NCI-H2107 treated with DMSO at 0.1 percent for 48 hours (cell line): ENCODE data around the gene TSEN54.

ENCODE experiments used
- DNase-seq: peaks from one replicate; lab custom pipeline; 2025; ENCODE audit not compliant: unreplicated experiment; lab: John Stamatoyannopoulos, UW

The TSEN54 gene

GRCh38 chr17:75488693-75489510, 27.4 kb upstream of the TSEN54 start:
- DNase-seq, result no peak

- DNase-seq, result no peak
Observed at GRCh38 chr17:75489511-75489955, 26.8 kb upstream of the TSEN54 start.

DNA sequence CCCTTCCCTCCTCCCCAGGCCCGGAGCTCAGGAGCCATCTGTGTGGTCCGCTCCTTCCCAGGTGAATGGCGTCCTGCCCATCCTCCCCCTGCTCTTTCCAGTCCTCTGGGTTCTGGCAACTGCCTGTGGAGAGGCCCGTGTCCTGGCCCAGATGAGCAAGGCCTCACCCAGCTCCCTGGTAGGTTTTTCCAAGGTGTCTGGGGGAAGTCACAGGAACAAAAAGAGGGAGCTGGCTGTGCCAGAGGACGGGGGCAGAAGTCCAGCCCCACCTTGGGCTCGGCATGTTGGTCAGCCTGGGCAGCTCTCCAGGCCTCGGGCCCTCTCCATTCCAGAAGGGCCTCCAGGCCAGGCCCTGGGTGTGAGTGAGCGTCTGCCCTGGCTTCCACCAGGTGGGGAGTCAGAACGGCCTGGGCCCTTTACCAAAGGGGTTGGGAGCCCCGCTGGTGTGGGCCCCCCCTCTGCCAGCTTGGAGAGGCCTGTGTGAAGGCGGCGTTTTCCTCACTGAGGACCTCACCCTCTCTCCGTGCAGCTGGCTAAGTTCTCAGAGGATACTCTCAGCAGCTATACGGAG, 26.1 kb upstream of the TSEN54 start:
- no peak for DNase-seq

- no peak for DNase-seq
Observed at GRCh38 chr17:75490953-75491649, 25.2 kb upstream of the TSEN54 start.

GRCh38 chr17:75491680-75492079, 24.6 kb upstream of the TSEN54 start:
- no peak for DNase-seq

DNA sequence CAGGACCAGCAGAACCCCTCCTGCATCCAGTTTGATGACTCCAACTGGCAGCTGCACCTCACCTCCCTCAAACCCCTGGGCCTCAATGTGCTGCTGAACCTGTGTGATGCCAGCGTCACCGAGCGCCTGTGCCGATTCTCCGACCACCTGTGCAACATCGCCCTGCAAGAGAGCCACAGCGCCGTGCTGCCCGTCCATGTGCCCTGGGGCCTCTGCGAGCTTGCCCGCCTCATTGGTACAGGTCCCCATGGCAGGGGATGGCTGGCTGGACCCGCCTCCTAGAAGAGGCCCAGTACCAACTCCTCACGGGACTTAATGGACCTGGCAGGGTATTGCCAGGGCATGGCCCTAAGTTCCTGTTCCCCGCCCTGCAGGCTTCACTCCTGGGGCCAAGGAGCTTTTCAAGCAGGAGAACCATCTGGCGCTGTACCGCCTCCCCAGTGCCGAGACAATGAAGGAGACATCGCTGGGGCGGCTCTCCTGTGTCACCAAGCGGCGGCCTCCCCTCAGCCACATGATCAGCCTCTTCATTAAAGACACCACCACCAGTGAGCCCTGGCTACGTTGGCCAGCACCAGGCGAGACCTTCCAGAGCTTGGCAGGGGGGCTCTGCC, 23.7 kb upstream of the TSEN54 start:
- no peak for DNase-seq

DNA sequence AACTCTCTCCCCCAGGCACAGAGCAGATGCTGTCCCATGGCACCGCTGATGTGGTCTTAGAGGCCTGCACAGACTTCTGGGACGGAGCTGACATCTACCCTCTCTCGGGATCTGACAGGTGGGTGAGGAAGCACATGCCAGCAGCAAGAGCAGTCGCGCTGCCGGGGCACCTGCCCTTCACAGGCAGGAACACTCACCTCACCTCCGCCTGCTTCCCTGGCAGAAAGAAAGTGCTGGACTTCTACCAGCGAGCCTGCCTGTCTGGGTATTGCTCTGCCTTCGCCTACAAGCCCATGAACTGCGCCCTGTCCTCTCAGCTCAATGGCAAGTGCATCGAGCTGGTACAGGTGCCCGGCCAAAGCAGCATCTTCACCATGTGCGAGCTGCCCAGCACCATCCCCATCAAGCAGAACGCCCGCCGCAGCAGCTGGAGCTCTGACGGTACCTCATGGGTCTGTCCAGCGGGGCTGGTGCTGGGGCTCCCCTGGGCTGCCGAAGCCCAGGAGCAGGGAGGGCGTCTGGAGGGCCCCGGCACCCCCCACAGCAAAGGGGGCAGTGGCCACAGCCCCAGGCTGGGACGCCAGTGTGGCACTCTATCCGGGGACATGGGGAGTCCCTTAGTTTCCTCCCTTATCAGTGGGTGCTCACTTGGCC, 22.7 kb upstream of the TSEN54 start:
- DNase-seq, result no peak

GRCh38 chr17:75494326-75494877, 21.9 kb upstream of the TSEN54 start:
- DNase-seq, result no peak

GRCh38 chr17:75496005-75496404, 20.3 kb upstream of the TSEN54 start:
- DNase-seq, result no peak

GRCh38 chr17:75498039-75498725, 18.1 kb upstream of the TSEN54 start:
- DNase-seq, result no peak

GRCh38 chr17:75498726-75499213, 17.6 kb upstream of the TSEN54 start:
- DNase-seq, result no peak

- DNase-seq, result no peak
Observed at GRCh38 chr17:75499313-75500022, 16.9 kb upstream of the TSEN54 start.

DNA sequence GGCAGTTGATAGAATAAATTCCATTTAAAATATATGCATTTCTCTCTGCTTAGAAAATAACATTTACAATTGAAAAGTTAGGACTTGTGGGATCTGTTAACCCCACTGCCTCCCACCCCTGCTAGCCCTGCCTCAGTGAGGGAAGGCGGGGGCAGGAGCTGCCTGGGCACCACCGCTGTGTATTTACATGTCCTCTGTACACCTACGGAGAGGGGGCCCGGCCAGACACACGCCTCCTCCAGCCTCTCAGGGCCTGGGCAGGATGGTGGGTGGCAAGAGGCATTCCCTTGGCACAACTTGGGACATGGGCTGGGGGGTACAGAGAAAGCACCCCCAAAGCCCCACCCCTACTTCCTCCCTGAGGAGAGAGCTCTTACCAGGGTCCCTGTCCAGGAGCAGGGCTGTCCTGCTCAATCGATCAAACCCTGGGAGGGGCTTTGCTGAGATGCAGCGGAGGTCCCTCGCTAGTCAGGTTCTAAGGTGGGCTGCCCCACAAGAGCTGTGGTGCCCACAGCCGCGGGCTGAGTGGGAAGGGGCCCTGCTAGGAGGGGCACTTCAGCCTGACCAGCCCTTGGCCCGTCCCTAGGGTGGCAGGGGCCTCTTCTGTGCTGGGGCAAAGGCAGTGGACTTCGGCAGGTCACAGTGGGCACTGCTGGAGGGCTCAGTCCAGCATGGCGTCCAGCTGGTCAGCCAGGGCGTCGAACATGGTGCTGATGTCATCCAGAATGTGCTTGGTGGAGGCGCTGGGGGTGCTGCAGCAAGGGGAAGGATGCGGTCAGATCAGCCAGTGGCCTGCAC, 15.7 kb upstream of the TSEN54 start:
- no peak for DNase-seq

DNA sequence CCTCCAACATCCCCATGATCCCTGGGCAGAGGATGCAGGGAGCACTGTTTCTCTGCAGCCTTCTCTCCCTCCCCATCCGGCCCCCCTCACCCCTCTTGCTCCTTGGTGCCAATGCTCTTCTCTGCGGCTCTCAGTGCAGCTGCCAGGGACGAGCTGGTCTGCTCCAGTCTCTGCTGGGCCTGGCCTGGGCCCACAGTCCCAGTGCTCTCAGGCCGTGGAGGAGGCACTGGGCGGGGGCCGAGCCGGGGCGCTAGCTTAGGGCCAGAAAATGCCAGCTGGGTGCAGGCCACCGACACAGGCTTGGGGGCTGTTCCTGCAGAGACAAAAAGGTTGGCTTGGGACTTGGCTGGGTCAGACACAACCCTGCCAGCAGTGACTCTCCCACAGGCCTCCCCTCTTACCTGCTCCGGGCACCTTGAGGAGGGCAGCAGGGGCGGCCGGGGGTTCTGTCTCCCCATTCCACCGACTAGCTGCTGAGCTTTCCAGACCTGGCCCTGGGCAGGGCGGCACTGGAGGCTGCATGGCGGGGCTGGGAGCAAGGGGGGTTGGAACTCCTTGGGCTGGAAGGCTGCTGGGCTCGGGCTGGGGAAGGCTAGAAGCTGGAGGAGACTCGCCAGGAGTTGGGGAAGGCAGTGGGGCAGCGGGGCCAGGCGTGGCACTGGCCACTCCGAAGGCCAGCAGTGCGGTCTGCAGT, 14.8 kb upstream of the TSEN54 start:
- no peak for DNase-seq

GRCh38 chr17:75502072-75502720, 14.1 kb upstream of the TSEN54 start:
- DNase-seq, result no peak

- no peak for DNase-seq
Observed at GRCh38 chr17:75502721-75503329, 13.5 kb upstream of the TSEN54 start.

DNA sequence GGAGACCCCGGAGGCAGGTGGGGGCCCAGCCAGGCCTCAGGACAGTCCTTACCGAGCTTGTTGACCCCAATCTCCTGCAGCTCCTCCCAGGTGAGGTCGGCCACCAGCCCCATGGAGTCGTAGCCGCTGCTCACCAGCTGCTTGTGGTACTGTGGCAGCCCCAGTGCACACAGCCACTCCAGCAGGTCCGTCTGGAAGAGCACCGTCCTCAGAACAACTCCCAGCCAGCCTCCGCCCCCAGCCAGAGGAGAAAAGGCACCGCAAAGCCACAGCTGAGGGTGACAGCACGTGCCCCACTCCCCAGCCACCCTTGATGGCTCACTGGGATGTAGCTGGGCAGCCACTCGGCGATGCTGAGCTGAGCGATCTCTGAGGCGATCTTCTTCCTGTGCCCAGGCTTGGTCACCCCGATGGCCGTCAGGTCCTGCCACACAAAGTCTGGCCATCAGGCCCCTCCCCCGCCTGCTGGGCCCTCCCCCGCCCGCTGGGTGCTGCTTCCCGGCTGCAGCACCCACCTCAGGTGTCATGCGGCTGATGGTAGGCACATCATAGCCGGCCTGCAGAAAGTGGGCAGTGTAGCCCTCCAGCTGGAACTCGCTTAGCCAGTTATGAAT, 12.9 kb upstream of the TSEN54 start:
- DNase-seq, result no peak
